Astrocyte (in vitro differentiated cells and primary cell): ENCODE data around the gene RAB37. TPM values are rescaled to one million over a fixed set of nuclear protein-coding genes. Genes with fewer than 3 reads are reported as not detected.
A peak's percentile ranks its signal among the peaks of the same experiment; 100 is the strongest.

Experiments
- DNase-seq: peaks from one replicate; pipeline ENCODE4 v3.0.0-alpha.2; 2010; ENCODE audit warnings: low read depth
- FAIRE-seq: peaks from 2 replicates; lab custom pipeline; 2011; peaks lifted over from hg19 to GRCh38; lab: Jason Lieb, UNC
- H2AFZ ChIP-seq: 2 replicates; pipeline ENCODE4 v1.6.0; 2012; ENCODE audit warnings: low read depth, low read length, inconsistent platforms
- H3K27ac ChIP-seq: 2 replicates; pipeline ENCODE4 v1.5.1; 2011; ENCODE audit warnings: low read depth, low read length, inconsistent platforms
- H3K27me3 ChIP-seq: 2 replicates; pipeline ENCODE4 v1.6.0; 2011; ENCODE audit warnings: low read length, inconsistent platforms; ENCODE audit not compliant: insufficient read depth
- H3K36me3 ChIP-seq: 2 replicates; pipeline ENCODE4 v1.5.1; 2011; ENCODE audit warnings: low read length, inconsistent platforms; ENCODE audit not compliant: insufficient read depth
- H3K4me1 ChIP-seq: 2 replicates; pipeline ENCODE4 v1.5.1; 2011; ENCODE audit warnings: low read length, inconsistent platforms; ENCODE audit not compliant: insufficient read depth
- H3K4me2 ChIP-seq: 2 replicates; pipeline ENCODE4 v1.6.0; 2012; ENCODE audit warnings: low read length, inconsistent platforms
- H3K4me3 ChIP-seq: 2 replicates; pipeline ENCODE4 v1.5.1; 2011; ENCODE audit warnings: low read depth, mild to moderate bottlenecking, low read length, inconsistent platforms; ENCODE audit not compliant: insufficient read depth
- H3K79me2 ChIP-seq: 2 replicates; pipeline ENCODE4 v1.6.0; 2012; ENCODE audit warnings: mild to moderate bottlenecking, low read length, inconsistent platforms; ENCODE audit not compliant: insufficient read depth
- H3K9ac ChIP-seq: 2 replicates; pipeline ENCODE4 v1.6.0; 2012; ENCODE audit warnings: mild to moderate bottlenecking, low read length, inconsistent platforms
- H3K9me3 ChIP-seq: 2 replicates; pipeline ENCODE4 v1.5.1; 2012; ENCODE audit warnings: low read depth, mild to moderate bottlenecking, low read length, inconsistent platforms; ENCODE audit not compliant: insufficient read depth
- H4K20me1 ChIP-seq: 2 replicates; pipeline ENCODE4 v1.6.0; 2012; ENCODE audit warnings: low read length, inconsistent platforms; ENCODE audit not compliant: insufficient read depth
- H3K27ac Mint-ChIP-seq: one replicate; pipeline ENCODE4 v1.8.0; 2021; ENCODE audit warnings: mild to moderate bottlenecking, mixed read lengths; ENCODE audit not compliant: unreplicated experiment
- H3K27me3 Mint-ChIP-seq: one replicate; pipeline ENCODE4 v1.8.0; 2021; ENCODE audit warnings: low read depth, mixed read lengths; ENCODE audit not compliant: unreplicated experiment
- H3K36me3 Mint-ChIP-seq: one replicate; pipeline ENCODE4 v1.8.0; 2021; ENCODE audit warnings: low read depth, mixed read lengths; ENCODE audit not compliant: unreplicated experiment
- H3K4me1 Mint-ChIP-seq: one replicate; pipeline ENCODE4 v1.8.0; 2021; ENCODE audit warnings: low read depth, mixed read lengths; ENCODE audit not compliant: unreplicated experiment
- H3K4me3 Mint-ChIP-seq: one replicate; pipeline ENCODE4 v1.8.0; 2021; ENCODE audit warnings: mild to moderate bottlenecking, moderate library complexity, mixed read lengths; ENCODE audit not compliant: unreplicated experiment
- H3K9me3 Mint-ChIP-seq: one replicate; pipeline ENCODE4 v1.8.0; 2021; ENCODE audit warnings: mild to moderate bottlenecking, mixed read lengths; ENCODE audit not compliant: unreplicated experiment
- CTCF ChIP-seq: IDR thresholded peaks from 2 replicates; pipeline ENCODE4 v1.5.1; 2011; ENCODE audit warnings: low read depth, mild to moderate bottlenecking, inconsistent platforms, low read length, moderate library complexity; ENCODE audit not compliant: insufficient read depth
- EZH2 ChIP-seq: IDR thresholded peaks from 2 replicates; pipeline ENCODE4 v1.6.1; 2012; ENCODE audit warnings: mild to moderate bottlenecking, low read length, inconsistent platforms; ENCODE audit not compliant: insufficient read depth
- total RNA-seq: library from RNA; stranded (reverse); gene quantifications from 2 replicates; pipeline ENCODE4 v1.2.1, GENCODE V29; 2021

RAB37 gene
- total RNA-seq, 1 donor from 2014 or later, result 0.77 TPM

GRCh38 chr17:74744714-74745547 lies 7.9 kb downstream of the RAB37 start:
- H2AFZ ChIP-seq, result peak overlapping the region; percentile 72
- Mint-ChIP-seq H3K9me3 (no peaks in the 10 kb centered on the region), H3K4me1 (peaks cover 15% of the 10 kb centered on the region), H3K36me3 (no peaks in the 10 kb centered on the region), H3K27me3 (peaks cover 12% of the 10 kb centered on the region), H3K27ac (no peak overlapping the region), H3K4me3 (no peak overlapping the region)
- H3K9me3 ChIP-seq, result no peaks in the 10 kb centered on the region
- H3K4me3 ChIP-seq, result peak overlapping the region; percentile 21
- DNase-seq (no peak), FAIRE-seq (no peak)
- peak; percentile 97 for TF ChIP-seq CTCF
- no peak for TF ChIP-seq EZH2
- peaks cover 3% of the 10 kb centered on the region for H3K79me2 ChIP-seq
- no peaks in the 10 kb centered on the region for H3K36me3 ChIP-seq
- H3K27ac ChIP-seq, result no peak overlapping the region
- peaks cover 7% of the 10 kb centered on the region for H3K27me3 ChIP-seq
- H3K9ac ChIP-seq, result peak overlapping the region; percentile 8
- H3K4me2 ChIP-seq, result peak overlapping the region; percentile 71
- peaks cover 6% of the 10 kb centered on the region for H4K20me1 ChIP-seq
- H3K4me1 ChIP-seq, result peaks cover 6% of the 10 kb centered on the region

GRCh38 chr17:74745548-74746177 lies 8.6 kb downstream of the RAB37 start:
- Histone ChIP-seq H3K4me2 (no peak overlapping the region), H3K27me3 (peaks cover 7% of the 10 kb centered on the region), H3K36me3 (no peaks in the 10 kb centered on the region), H3K4me3 (no peak overlapping the region), H3K9ac (no peak overlapping the region), H3K4me1 (peaks cover 11% of the 10 kb centered on the region), H4K20me1 (peaks cover 12% of the 10 kb centered on the region), H3K27ac (no peak overlapping the region), H3K9me3 (no peaks in the 10 kb centered on the region), H2AFZ (no peak overlapping the region), H3K79me2 (peaks cover 10% of the 10 kb centered on the region)
- no peak overlapping the region for H3K27ac Mint-ChIP-seq
- no peak for DNase-seq
- peaks cover 5% of the 10 kb centered on the region for H3K27me3 Mint-ChIP-seq
- no peaks in the 10 kb centered on the region for H3K9me3 Mint-ChIP-seq
- no peak overlapping the region for H3K4me3 Mint-ChIP-seq
- peaks cover 17% of the 10 kb centered on the region for H3K4me1 Mint-ChIP-seq
- no peaks in the 10 kb centered on the region for H3K36me3 Mint-ChIP-seq
- no peak for TF ChIP-seq CTCF
- TF ChIP-seq EZH2, result no peak
- FAIRE-seq, result no peak

GRCh38 chr17:74746376-74746775 lies 9.3 kb downstream of the RAB37 start:
- Histone ChIP-seq H4K20me1 (peaks cover 12% of the 10 kb centered on the region), H2AFZ (no peak overlapping the region), H3K79me2 (peaks cover 17% of the 10 kb centered on the region), H3K27me3 (peaks cover 7% of the 10 kb centered on the region), H3K4me3 (no peak overlapping the region), H3K36me3 (no peaks in the 10 kb centered on the region), H3K9ac (no peak overlapping the region), H3K9me3 (no peaks in the 10 kb centered on the region), H3K4me2 (no peak overlapping the region), H3K27ac (no peak overlapping the region), H3K4me1 (peaks cover 15% of the 10 kb centered on the region)
- Mint-ChIP-seq H3K4me3 (no peak overlapping the region), H3K4me1 (peaks cover 21% of the 10 kb centered on the region), H3K27me3 (peaks cover 4% of the 10 kb centered on the region), H3K27ac (peak overlapping the region; percentile 14), H3K9me3 (no peaks in the 10 kb centered on the region), H3K36me3 (no peaks in the 10 kb centered on the region)
- FAIRE-seq (no peak), DNase-seq (no peak)
- TF ChIP-seq EZH2, result no peak
- no peak for TF ChIP-seq CTCF
